HG02678 (cell line): ENCODE data around the gene TRAK1.
A peak's percentile ranks its signal among the peaks of the same experiment; 100 is the strongest.

ENCODE experiments used
- ATAC-seq: cut with Tn5 transposase; IDR thresholded peaks from one replicate; pipeline ENCODE4 v1.9.1; 2021; ENCODE audit warnings: mild to moderate bottlenecking, moderate library complexity; ENCODE audit not compliant: unreplicated experiment

TRAK1 gene

GRCh38 chr3:42174679-42175385, 83.7 kb downstream of the TRAK1 start:
- no peak for ATAC-seq

GRCh38 chr3:42175386-42176240, 84.5 kb downstream of the TRAK1 start:
- ATAC-seq = no peak

GRCh38 chr3:42176242-42177034, 85.3 kb downstream of the TRAK1 start:
- ATAC-seq = no peak

- ATAC-seq = no peak
These were observed 86.1 kb downstream of the TRAK1 start for GRCh38 chr3:42177068-42177800.

- no peak for ATAC-seq
These were observed 86.6 kb downstream of the TRAK1 start for GRCh38 chr3:42177801-42178150.

GRCh38 chr3:42179110-42179725, 88.1 kb downstream of the TRAK1 start:
- ATAC-seq = no peak

GRCh38 chr3:42180901-42181300, 89.7 kb downstream of the TRAK1 start:
- no peak for ATAC-seq

GRCh38 chr3:42182555-42182954, 91.4 kb downstream of the TRAK1 start:
- ATAC-seq = no peak

- ATAC-seq = no peak
These were observed 93.0 kb downstream of the TRAK1 start for GRCh38 chr3:42183991-42184632.

- no peak for ATAC-seq
These were observed 93.7 kb downstream of the TRAK1 start for GRCh38 chr3:42184651-42185443.

- ATAC-seq = no peak
These were observed 96.8 kb downstream of the TRAK1 start for GRCh38 chr3:42187936-42188335.

- ATAC-seq = no peak
These were observed 97.2 kb downstream of the TRAK1 start for GRCh38 chr3:42188376-42188775.

GRCh38 chr3:42189001-42189460, 97.9 kb downstream of the TRAK1 start:
- no peak for ATAC-seq

GRCh38 chr3:42189736-42190135, 98.6 kb downstream of the TRAK1 start:
- ATAC-seq = no peak

- ATAC-seq = no peak
These were observed 99.7 kb downstream of the TRAK1 start for GRCh38 chr3:42190701-42191442.

GRCh38 chr3:42191443-42191747, 100.2 kb downstream of the TRAK1 start:
- no peak for ATAC-seq

- ATAC-seq = peak; percentile 50
These were observed 101.4 kb downstream of the TRAK1 start for GRCh38 chr3:42192334-42193200.
